Measurements from ENCODE around the gene GLOD5. TPM values are rescaled to one million over a fixed set of nuclear protein-coding genes. Genes with fewer than 3 reads are reported as not detected.

The GLOD5 gene
- polyA plus RNA-seq, 4 donors = 1.6 to 1.7 (median 1.6) TPM; not detected in 1

Other genes with a start within 250 kb of the GLOD5 start
- gene EBP, start 239.9 kb upstream of the GLOD5 start, polyA plus RNA-seq (ENCODE audit: insufficient read length in 4 of 4) = 10 to 100 TPM; 33.8 to 76.9 (median 69.0) TPM
- gene TBC1D25, start 222.0 kb upstream of the GLOD5 start, polyA plus RNA-seq (ENCODE audit: insufficient read length in 4 of 4) = 10 to 100 TPM in 1 of 4 donors, 1 to 10 TPM in 3; 8.9 to 12.2 (median 9.6) TPM
- gene RBM3, start 187.3 kb upstream of the GLOD5 start, polyA plus RNA-seq (ENCODE audit: insufficient read length in 4 of 4) = 100 to 1,000 TPM; 246 to 383 (median 329) TPM
- gene WDR13, start 164.3 kb upstream of the GLOD5 start, polyA plus RNA-seq (ENCODE audit: insufficient read length in 4 of 4) = 100 to 1,000 TPM; 111 to 149 (median 114) TPM
- gene WAS, start 77.9 kb upstream of the GLOD5 start, polyA plus RNA-seq (ENCODE audit: insufficient read length in 4 of 4) = 1 to 10 TPM; 2.8 to 4.0 (median 3.4) TPM
- 1 to 10 TPM; 4.7 to 7.8 (median 5.9) TPM for gene SUV39H1, start 65.0 kb upstream of the GLOD5 start, polyA plus RNA-seq (ENCODE audit: insufficient read length in 4 of 4)
- 1 to 10 TPM in 1 of 4 donors, under 1 TPM in 3; 0.26 to 2.4 (median 0.55) TPM for gene GATA1, start 24.8 kb downstream of the GLOD5 start, polyA plus RNA-seq (ENCODE audit: insufficient read length in 4 of 4)
- gene HDAC6, start 40.3 kb downstream of the GLOD5 start, polyA plus RNA-seq (ENCODE audit: insufficient read length in 4 of 4) = 100 to 1,000 TPM; 123 to 209 (median 159) TPM
- under 1 TPM in 2 of 4 donors, not detected in 2; 0.18 to 0.43 TPM for gene ERAS, start 64.8 kb downstream of the GLOD5 start, polyA plus RNA-seq (ENCODE audit: insufficient read length in 4 of 4)
- 10 to 100 TPM in 1 of 4 donors, 1 to 10 TPM in 3; 4.4 to 16.8 (median 5.4) TPM for gene PCSK1N, start 73.9 kb downstream of the GLOD5 start, polyA plus RNA-seq (ENCODE audit: insufficient read length in 4 of 4)
- 10 to 100 TPM; 24.8 to 57.6 (median 34.0) TPM for gene TIMM17B, start 136.0 kb downstream of the GLOD5 start, polyA plus RNA-seq (ENCODE audit: insufficient read length in 4 of 4)
- 10 to 100 TPM; 60.6 to 86.0 (median 71.9) TPM for gene PQBP1, start 136.2 kb downstream of the GLOD5 start, polyA plus RNA-seq (ENCODE audit: insufficient read length in 4 of 4)
- gene SLC35A2, start 149.9 kb downstream of the GLOD5 start, polyA plus RNA-seq (ENCODE audit: insufficient read length in 4 of 4) = 10 to 100 TPM; 22.3 to 33.7 (median 30.2) TPM
- gene PIM2, start 157.3 kb downstream of the GLOD5 start, polyA plus RNA-seq (ENCODE audit: insufficient read length in 4 of 4) = 1 to 10 TPM; 5.8 to 9.2 (median 6.7) TPM
- 10 to 100 TPM; 59.8 to 67.2 (median 63.9) TPM for gene OTUD5, start 195.9 kb downstream of the GLOD5 start, polyA plus RNA-seq (ENCODE audit: insufficient read length in 4 of 4)
- 1 to 10 TPM; 2.7 to 6.6 (median 3.5) TPM for gene KCND1, start 210.1 kb downstream of the GLOD5 start, polyA plus RNA-seq (ENCODE audit: insufficient read length in 4 of 4)
- gene GRIPAP1, start 240.5 kb downstream of the GLOD5 start, polyA plus RNA-seq (ENCODE audit: insufficient read length in 4 of 4) = 10 to 100 TPM; 40.3 to 72.8 (median 55.5) TPM

Measured in left renal pelvis (tissue), 4 donors.